H9 (cell line): Measurements from ENCODE around the gene ACSBG1. TPM values are rescaled to one million over a fixed set of nuclear protein-coding genes. Genes with fewer than 3 reads are reported as not detected.

Experiments
- DNase-seq: peaks from one replicate; pipeline ENCODE4 v3.0.0-alpha.2; 2017
- H2AFZ ChIP-seq: one replicate; pipeline ENCODE4 v1.6.1; 2013; ENCODE audit warnings: mild to moderate bottlenecking, low read length, control low read depth, moderate library complexity
- H2AK5ac ChIP-seq: 2 replicates; pipeline ENCODE4 v1.6.1; 2013; ENCODE audit warnings: low read length, control low read depth, mixed read lengths; ENCODE audit not compliant: insufficient read length
- H2BK120ac ChIP-seq: one replicate; pipeline ENCODE4 v1.6.1; 2013; ENCODE audit warnings: low read depth, mild to moderate bottlenecking, low read length, control low read depth, inconsistent platforms; ENCODE audit not compliant: poor library complexity, severe bottlenecking
- H2BK12ac ChIP-seq: 2 replicates; pipeline ENCODE4 v1.6.1; 2013; ENCODE audit warnings: low read length, control low read depth, mixed read lengths, low read depth; ENCODE audit not compliant: insufficient read length
- H2BK15ac ChIP-seq: 2 replicates; pipeline ENCODE4 v1.6.1; 2013; ENCODE audit warnings: low read depth, low read length, control low read depth
- H2BK20ac ChIP-seq: one replicate; pipeline ENCODE4 v1.6.1; 2013; ENCODE audit warnings: low read depth, mild to moderate bottlenecking, low read length, control low read depth, inconsistent platforms; ENCODE audit not compliant: poor library complexity, severe bottlenecking
- H2BK5ac ChIP-seq: 2 replicates; pipeline ENCODE4 v1.6.1; 2013; ENCODE audit warnings: low read length, control low read depth, mixed read lengths; ENCODE audit not compliant: insufficient read length
- H3K14ac ChIP-seq: 2 replicates; pipeline ENCODE4 v1.6.1; 2013; ENCODE audit warnings: low read length, control low read depth; ENCODE audit not compliant: insufficient read depth
- H3K18ac ChIP-seq: 2 replicates; pipeline ENCODE4 v1.6.1; 2013; ENCODE audit warnings: low read depth, mild to moderate bottlenecking, mixed read lengths, low read length, control low read depth; ENCODE audit not compliant: insufficient read length
- H3K23ac ChIP-seq: 2 replicates; pipeline ENCODE4 v1.6.1; 2013; ENCODE audit warnings: low read length, control low read depth, mixed read lengths, low read depth; ENCODE audit not compliant: insufficient read length
- H3K23me2 ChIP-seq: 2 replicates; pipeline ENCODE4 v1.6.1; 2013; ENCODE audit warnings: low read depth, mild to moderate bottlenecking, mixed read lengths, low read length, control low read depth; ENCODE audit not compliant: insufficient read length, poor library complexity, severe bottlenecking
- H3K27ac ChIP-seq: 2 replicates; pipeline ENCODE4 v1.5.1; 2013; ENCODE audit warnings: low read length, control low read depth, mixed read lengths, low read depth; ENCODE audit not compliant: insufficient read length
- H3K27me3 ChIP-seq: 2 replicates; pipeline ENCODE4 v1.6.1; 2013; ENCODE audit warnings: low read length, control low read depth, inconsistent platforms; ENCODE audit not compliant: insufficient read depth
- H3K4ac ChIP-seq: 2 replicates; pipeline ENCODE4 v1.6.1; 2013; ENCODE audit warnings: low read depth, mild to moderate bottlenecking, control low read depth, inconsistent platforms, low read length, moderate library complexity
- H3K4me1 ChIP-seq: 2 replicates; pipeline ENCODE4 v1.6.1; 2013; ENCODE audit warnings: low read length, control low read depth, inconsistent platforms; ENCODE audit not compliant: insufficient read depth
- H3K4me2 ChIP-seq: 2 replicates; pipeline ENCODE4 v1.6.1; 2013; ENCODE audit warnings: low read length, control low read depth, mixed read lengths; ENCODE audit not compliant: insufficient read length, insufficient read depth
- H3K56ac ChIP-seq: 2 replicates; pipeline ENCODE4 v1.6.1; 2013; ENCODE audit warnings: low read depth, mild to moderate bottlenecking, mixed read lengths, low read length, control low read depth; ENCODE audit not compliant: insufficient read length
- H3K79me1 ChIP-seq: 2 replicates; pipeline ENCODE4 v1.6.1; 2013; ENCODE audit warnings: low read depth, mild to moderate bottlenecking, moderate library complexity, low read length, control low read depth, inconsistent platforms; ENCODE audit not compliant: insufficient read depth, poor library complexity, severe bottlenecking
- H3K79me2 ChIP-seq: 2 replicates; pipeline ENCODE4 v1.6.1; 2013; ENCODE audit warnings: low read length, control low read depth, inconsistent platforms; ENCODE audit not compliant: insufficient read depth
- H3K9ac ChIP-seq: 2 replicates; pipeline ENCODE4 v1.6.1; 2013; ENCODE audit warnings: low read length, control low read depth, mixed read lengths; ENCODE audit not compliant: insufficient read length; ENCODE audit errors: extremely low read depth
- H3K9me3 ChIP-seq: one replicate; pipeline ENCODE4 v1.6.1; 2013; ENCODE audit warnings: low read depth, low read length, inconsistent platforms; ENCODE audit not compliant: control insufficient read depth
- H3T11ph ChIP-seq: one replicate; pipeline ENCODE4 v1.6.1; 2013; ENCODE audit warnings: mild to moderate bottlenecking, low read length, control low read depth, inconsistent platforms
- H4K20me1 ChIP-seq: one replicate; pipeline ENCODE4 v1.6.1; 2013; ENCODE audit not compliant: control insufficient read depth, insufficient read length, insufficient read depth
- H4K5ac ChIP-seq: 2 replicates; pipeline ENCODE4 v1.6.1; 2013; ENCODE audit warnings: low read depth, mild to moderate bottlenecking, mixed read lengths, low read length, control low read depth; ENCODE audit not compliant: insufficient read length
- H4K8ac ChIP-seq: replicated peaks from 2 replicates; pipeline ENCODE4 v1.6.1; 2013; ENCODE audit warnings: low read length, control low read depth, mixed read lengths, low read depth; ENCODE audit not compliant: insufficient read length
- H4K91ac ChIP-seq: 2 replicates; pipeline ENCODE4 v1.6.1; 2013; ENCODE audit warnings: low read depth, mild to moderate bottlenecking, moderate library complexity, mixed read lengths, low read length, control low read depth; ENCODE audit not compliant: insufficient read length
- H3K27ac Mint-ChIP-seq, 3 experiments: 2 replicates in 2 of 3; 3 replicates in 1 of 3; pipeline ENCODE4 v1.8.0; 2020 to 2021; ENCODE audit warnings: mixed read lengths in 3 of 3, mild to moderate bottlenecking in 1 of 3, moderate library complexity in 1 of 3
- H3K27me3 Mint-ChIP-seq: 2 replicates; pipeline ENCODE4 v1.8.0; 2021; ENCODE audit warnings: low read depth, mild to moderate bottlenecking, moderate library complexity, mixed read lengths
- H3K36me3 Mint-ChIP-seq, 3 experiments: 2 replicates in 2 of 3; 3 replicates in 1 of 3; pipeline ENCODE4 v1.8.0; 2020 to 2021; ENCODE audit warnings: low read depth in 3 of 3, mixed read lengths in 3 of 3; ENCODE audit not compliant: insufficient read depth in 1 of 3
- H3K4me1 Mint-ChIP-seq, 2 experiments: 2 replicates each; pipeline ENCODE4 v1.8.0; 2020; ENCODE audit warnings: mixed read lengths in 2 of 2
- H3K4me3 Mint-ChIP-seq, 2 experiments: 2 replicates in 1 of 2; 3 replicates in 1 of 2; pipeline ENCODE4 v1.8.0; 2020 to 2021; ENCODE audit warnings: mild to moderate bottlenecking in 2 of 2, mixed read lengths in 2 of 2, moderate library complexity in 1 of 2
- H3K9me3 Mint-ChIP-seq, 2 experiments: 2 replicates in 1 of 2; 3 replicates in 1 of 2; pipeline ENCODE4 v1.8.0; 2020; ENCODE audit warnings: mild to moderate bottlenecking in 2 of 2, mixed read lengths in 2 of 2, moderate library complexity in 1 of 2
- CTCF ChIP-seq: fragments of 200-600 bp; sonication (generic); conservative IDR thresholded peaks from 3 replicates; pipeline ENCODE4 v1.8.0; 2021; ENCODE audit warnings: antibody characterized with exemption, mild to moderate bottlenecking
- WGBS: extraction: QIAGEN DNeasy Blood & Tissue Kit; methylation state at CpG from one replicate; pipeline ENCODE4 v1.1.7; 2013; ENCODE audit warnings: missing lambda C conversion rate, low lambda C conversion rate, mixed read lengths; ENCODE audit not compliant: insufficient read length; ENCODE audit errors: extremely low coverage; 5-methylcytosine and 5-hydroxymethylcytosine counted together
- total RNA-seq: library from RNA; stranded (reverse); gene quantifications from 2 replicates; pipeline ENCODE4 v1.2.1, GENCODE V29; 2021

The ACSBG1 gene
- total RNA-seq, 1 experiment from 2014 or later = 2.2 TPM

- no peak overlapping the region for H4K5ac ChIP-seq
- no peak overlapping the region for H3K18ac ChIP-seq
- Mint-ChIP-seq H3K4me3 (no peak overlapping the region), H3K9me3 (no peaks in the 10 kb centered on the region; a peak in 1 of 5 replicates), H3K4me1 (peaks cover 9 to 17% of the 10 kb centered on the region in 2 experiments), H3K27me3 (no peaks in the 10 kb centered on the region), H3K36me3 (no peaks in the 10 kb centered on the region), H3K27ac (no peak overlapping the region)
- no CpG with 5 or more reads among the region's 10 CpGs for WGBS
- H3K79me1 ChIP-seq = no peaks in the 10 kb centered on the region
- no peaks in the 10 kb centered on the region for H3K23me2 ChIP-seq
- no peak overlapping the region for H3K9ac ChIP-seq
- no peak overlapping the region for H2BK20ac ChIP-seq
- H3K27ac ChIP-seq = no peak overlapping the region
- no peak for DNase-seq
- no peak overlapping the region for H3T11ph ChIP-seq
- TF ChIP-seq CTCF = no peak
- no peak overlapping the region for H2BK15ac ChIP-seq
- H3K14ac ChIP-seq = no peak overlapping the region
- no peaks in the 10 kb centered on the region for H4K20me1 ChIP-seq
- H3K4me1 ChIP-seq = peaks cover 2% of the 10 kb centered on the region; the same call in 1 of the 2 replicates
- H3K4ac ChIP-seq = no peak overlapping the region
- H4K8ac ChIP-seq = no peak overlapping the region
- H2BK12ac ChIP-seq = no peak overlapping the region
- no peak overlapping the region for H2BK5ac ChIP-seq
- no peak overlapping the region for H3K23ac ChIP-seq
- H3K4me2 ChIP-seq = no peak overlapping the region
- H3K27me3 ChIP-seq = no peaks in the 10 kb centered on the region
- H3K79me2 ChIP-seq = no peaks in the 10 kb centered on the region
- no peaks in the 10 kb centered on the region for H3K9me3 ChIP-seq
- no peak overlapping the region for H2BK120ac ChIP-seq
- no peak overlapping the region for H2AK5ac ChIP-seq
- H3K56ac ChIP-seq = no peak overlapping the region
- no peak overlapping the region for H4K91ac ChIP-seq
- no peak overlapping the region for H2AFZ ChIP-seq
Observed at GRCh38 chr15:78212008-78212407, 22.4 kb downstream of the ACSBG1 start.
